NCI-H2171 (cell line): Measurements from ENCODE around the gene COL23A1.

Experiments used
- DNase-seq: peaks from one replicate; lab custom pipeline; 2025; lab: John Stamatoyannopoulos, UW

Gene COL23A1

GRCh38 chr5:178223828-178224335 lies 366.3 kb downstream of the COL23A1 start:
- no peak for DNase-seq

- no peak for DNase-seq
Measured at GRCh38 chr5:178223196-178223773, 366.9 kb downstream of the COL23A1 start.

- DNase-seq = no peak
Measured at GRCh38 chr5:178222292-178222691, 367.9 kb downstream of the COL23A1 start.

- DNase-seq = no peak
Measured at GRCh38 chr5:178221853-178222252, 368.3 kb downstream of the COL23A1 start.

- no peak for DNase-seq
Measured at GRCh38 chr5:178221282-178221681, 368.9 kb downstream of the COL23A1 start.

GRCh38 chr5:178218827-178219226 lies 371.4 kb downstream of the COL23A1 start:
- no peak for DNase-seq

GRCh38 chr5:178218237-178218776 lies 371.9 kb downstream of the COL23A1 start:
- no peak for DNase-seq

GRCh38 chr5:178216779-178217178 lies 373.4 kb downstream of the COL23A1 start:
- DNase-seq = no peak

GRCh38 chr5:178216088-178216534 lies 374.1 kb downstream of the COL23A1 start:
- DNase-seq = no peak

- DNase-seq = no peak
Measured at GRCh38 chr5:178215280-178216002, 374.8 kb downstream of the COL23A1 start.

GRCh38 chr5:178214160-178214803 lies 375.9 kb downstream of the COL23A1 start:
- DNase-seq = no peak

GRCh38 chr5:178213748-178214151 lies 376.4 kb downstream of the COL23A1 start:
- DNase-seq = no peak

GRCh38 chr5:178213003-178213461 lies 377.2 kb downstream of the COL23A1 start:
- DNase-seq = no peak

GRCh38 chr5:178212241-178213002 lies 377.8 kb downstream of the COL23A1 start:
- DNase-seq = no peak

- no peak for DNase-seq
Measured at GRCh38 chr5:178211095-178212048, 378.8 kb downstream of the COL23A1 start.

- no peak for DNase-seq
Measured at GRCh38 chr5:178210686-178211085, 379.5 kb downstream of the COL23A1 start.

GRCh38 chr5:178210073-178210535 lies 380.1 kb downstream of the COL23A1 start:
- no peak for DNase-seq

- no peak for DNase-seq
Measured at GRCh38 chr5:178209334-178210072, 380.7 kb downstream of the COL23A1 start.

- no peak for DNase-seq
Measured at GRCh38 chr5:178208540-178209227, 381.5 kb downstream of the COL23A1 start.
